Subcutaneous abdominal adipose tissue (tissue), 5 donors: ENCODE measurements around the gene ADORA1.

Experiments used
- H3K27ac ChIP-seq: one replicate; pipeline ENCODE4 v1.7.0; 2013; ENCODE audit warnings: low read depth, mild to moderate bottlenecking, inconsistent platforms, low read length, moderate library complexity
- H3K27me3 ChIP-seq, 5 donors: one replicate each; pipeline ENCODE4 v1.7.0; 2013; ENCODE audit warnings: low read length in 5 of 5, inconsistent platforms in 1 of 5; ENCODE audit not compliant: control insufficient read depth in 5 of 5, insufficient read depth in 4 of 5
- H3K36me3 ChIP-seq, 5 donors: one replicate each; pipeline ENCODE4 v1.7.0; 2013; ENCODE audit warnings: low read length in 5 of 5; ENCODE audit not compliant: control insufficient read depth in 5 of 5, insufficient read depth in 5 of 5
- H3K4me1 ChIP-seq, 5 donors: one replicate each; pipeline ENCODE4 v1.7.0; 2013; ENCODE audit warnings: low read length in 5 of 5, mild to moderate bottlenecking in 3 of 5, moderate library complexity in 1 of 5; ENCODE audit not compliant: control insufficient read depth in 5 of 5, insufficient read depth in 5 of 5
- H3K4me3 ChIP-seq, 5 donors: one replicate each; pipeline ENCODE4 v1.7.0; 2013; ENCODE audit warnings: low read length in 5 of 5, low read depth in 1 of 5
- H3K9ac ChIP-seq, 5 donors: one replicate each; pipeline ENCODE4 v1.7.0; 2013; ENCODE audit warnings: low read length in 5 of 5, mild to moderate bottlenecking in 4 of 5, moderate library complexity in 3 of 5
- H3K9me3 ChIP-seq, 5 donors: one replicate each; pipeline ENCODE4 v1.7.0; 2013; ENCODE audit warnings: low read length in 5 of 5; ENCODE audit not compliant: control insufficient read depth in 5 of 5
- donor health status: healthy.
- donor health status: healthy.
- donor health status: healthy.
- donor health status: healthy.
- donor health status: healthy.

ADORA1 gene

GRCh38 chr1:203121186-203122015 is 6.1 kb upstream of the ADORA1 start:
- no peaks in the 10 kb centered on the region for H3K36me3 ChIP-seq
- no peak overlapping the region for H3K9ac ChIP-seq
- H3K27me3 ChIP-seq: peaks cover 10 to 40% (median 30%) of the 10 kb centered on the region in 5 donors
- no peaks in the 10 kb centered on the region for H3K9me3 ChIP-seq
- H3K27ac ChIP-seq: no peak overlapping the region
- H3K4me1 ChIP-seq: peaks cover 2 to 13% (median 4%) of the 10 kb centered on the region in 5 donors
- no peak overlapping the region for H3K4me3 ChIP-seq

DNA sequence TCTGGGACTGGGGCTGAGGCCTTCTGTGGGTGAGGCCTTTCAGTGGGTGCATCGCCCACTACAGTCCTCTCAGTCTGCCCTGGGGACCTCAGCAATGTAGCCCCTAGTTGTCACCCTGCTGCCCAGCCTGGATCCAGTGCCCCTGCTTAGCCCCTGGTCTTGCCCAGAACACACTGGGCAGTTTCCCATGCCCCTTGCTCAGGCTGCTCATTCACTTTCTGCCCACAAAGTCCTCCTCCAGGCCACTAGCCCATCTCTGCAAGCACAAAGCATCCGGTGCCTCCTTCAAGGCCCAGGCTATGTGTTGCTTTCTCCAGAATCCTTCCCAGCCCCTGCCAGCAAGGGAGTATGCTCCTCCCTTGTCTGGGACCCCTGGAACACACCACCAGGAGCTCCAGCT is 5.4 kb upstream of the ADORA1 start:
- H3K9me3 ChIP-seq: no peaks in the 10 kb centered on the region
- H3K36me3 ChIP-seq: no peaks in the 10 kb centered on the region
- peaks cover 2 to 20% (median 10%) of the 10 kb centered on the region in 5 donors for H3K4me1 ChIP-seq
- H3K4me3 ChIP-seq: no peak overlapping the region
- peaks cover 8 to 38% (median 27%) of the 10 kb centered on the region in 5 donors for H3K27me3 ChIP-seq
- no peak overlapping the region for H3K27ac ChIP-seq
- no peak overlapping the region for H3K9ac ChIP-seq

DNA sequence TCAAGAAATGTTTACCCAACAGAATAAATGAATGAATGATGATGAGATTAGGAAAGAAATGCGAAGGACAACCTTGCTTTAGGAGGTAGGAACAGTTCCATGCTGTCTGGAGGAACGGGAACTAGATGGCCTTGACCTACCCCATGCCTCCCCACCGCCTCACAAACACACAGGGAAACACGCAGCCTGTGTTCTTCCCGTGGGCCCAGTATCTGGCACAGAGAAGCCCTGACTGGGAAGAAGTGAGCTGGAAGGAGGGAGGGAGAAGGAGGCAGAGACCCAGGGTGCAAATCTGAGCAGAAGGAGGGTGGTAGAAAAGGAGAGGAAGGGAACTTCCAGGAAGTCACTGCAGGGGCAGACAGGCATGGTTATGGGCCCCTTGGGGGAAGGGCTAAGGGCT is 3.5 kb upstream of the ADORA1 start:
- Histone ChIP-seq H3K27me3 (peaks cover under 1 to 36% (median 16%) of the 10 kb centered on the region in 5 donors), H3K4me3 (no peak overlapping the region), H3K4me1 (peaks cover 0 to 36% (median 29%) of the 10 kb centered on the region in 5 donors), H3K9me3 (no peaks in the 10 kb centered on the region), H3K36me3 (no peaks in the 10 kb centered on the region), H3K27ac (no peak overlapping the region), H3K9ac (no peak overlapping the region)

DNA sequence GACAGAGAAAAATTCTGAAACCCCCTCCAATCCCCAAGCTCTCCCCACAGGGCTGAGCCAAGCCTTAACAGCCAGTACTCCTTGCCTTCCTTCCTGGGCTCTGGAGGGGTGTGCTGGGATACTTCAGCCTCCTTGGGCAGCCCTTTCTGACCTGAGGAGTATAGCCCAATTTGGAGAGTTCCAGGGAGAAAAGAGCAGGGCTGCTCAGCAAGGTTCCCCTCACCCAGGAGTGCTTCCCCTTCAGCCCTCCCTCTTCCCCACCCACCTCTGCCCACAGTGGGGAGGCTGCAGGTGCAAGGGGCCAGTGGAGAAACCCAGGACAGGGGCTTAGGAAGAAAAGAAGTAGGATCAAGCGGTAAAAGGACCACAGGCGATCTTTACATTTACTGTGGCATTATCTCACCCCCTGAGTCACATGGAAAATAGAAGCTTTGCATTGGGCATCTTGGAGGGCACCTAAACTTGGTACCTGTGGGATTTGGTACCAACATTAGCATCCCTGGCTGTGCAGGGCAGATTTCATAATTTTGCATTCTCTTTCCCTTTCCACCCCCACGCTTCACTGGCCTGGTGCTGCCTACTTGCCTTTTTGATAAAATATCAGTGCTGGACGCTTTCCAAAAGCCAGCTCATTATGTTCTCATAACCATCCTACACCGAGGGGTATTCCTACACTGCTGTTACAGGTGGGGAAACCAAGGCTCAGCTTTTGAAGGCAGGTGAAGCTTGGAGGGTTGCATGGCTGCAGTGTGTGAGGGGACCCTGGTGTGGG is 2.8 kb upstream of the ADORA1 start:
- no peak overlapping the region for H3K9ac ChIP-seq
- no peaks in the 10 kb centered on the region for H3K9me3 ChIP-seq
- H3K36me3 ChIP-seq: no peaks in the 10 kb centered on the region
- H3K4me1 ChIP-seq: peaks cover 0 to 43% (median 36%) of the 10 kb centered on the region in 5 donors
- no peak overlapping the region for H3K27ac ChIP-seq
- H3K4me3 ChIP-seq: no peak overlapping the region
- H3K27me3 ChIP-seq: peaks cover 0 to 34% (median 16%) of the 10 kb centered on the region in 5 donors

GRCh38 chr1:203126151-203126865 is 1.2 kb upstream of the ADORA1 start:
- H3K4me3 ChIP-seq: no peak overlapping the region
- H3K9ac ChIP-seq: no peak overlapping the region
- H3K27ac ChIP-seq: no peak overlapping the region
- H3K36me3 ChIP-seq: no peaks in the 10 kb centered on the region
- no peaks in the 10 kb centered on the region for H3K9me3 ChIP-seq
- peaks cover 0 to 23% (median 6%) of the 10 kb centered on the region in 5 donors for H3K27me3 ChIP-seq
- peaks cover 1 to 55% (median 48%) of the 10 kb centered on the region in 5 donors for H3K4me1 ChIP-seq

- peaks cover 1 to 62% (median 53%) of the 10 kb centered on the region in 5 donors for H3K4me1 ChIP-seq
- H3K36me3 ChIP-seq: no peaks in the 10 kb centered on the region
- H3K9me3 ChIP-seq: no peaks in the 10 kb centered on the region
- no peak overlapping the region for H3K9ac ChIP-seq
- peaks cover 0 to 17% (median 6%) of the 10 kb centered on the region in 5 donors for H3K27me3 ChIP-seq
- peak overlapping the region in 3 of 5 donors; percentile 32 to 57 (median 55) for H3K4me3 ChIP-seq
- no peak overlapping the region for H3K27ac ChIP-seq
Observed at GRCh38 chr1:203126866-203127665, 460 bp upstream of the ADORA1 start.

DNA sequence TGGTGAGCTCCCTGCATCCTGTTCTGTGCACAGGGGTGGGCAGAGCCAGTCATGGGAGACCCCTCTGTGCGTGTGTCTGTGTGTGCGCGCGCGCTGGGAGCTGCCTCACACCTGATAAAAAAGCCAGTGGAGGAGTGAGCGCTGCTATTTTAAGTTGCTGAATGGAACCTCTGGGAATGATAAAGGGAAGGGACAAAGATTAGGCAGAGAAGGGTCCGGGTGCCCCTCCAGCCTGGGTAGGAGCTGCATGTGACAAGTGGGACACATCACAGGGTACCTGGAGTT is 847 bp downstream of the ADORA1 start:
- no peaks in the 10 kb centered on the region for H3K36me3 ChIP-seq
- H3K27ac ChIP-seq: peak overlapping the region; percentile 41
- peak overlapping the region in 2 of 5 donors; percentile 15 to 53 for H3K9ac ChIP-seq
- H3K27me3 ChIP-seq: peaks cover 0 to 15% (median 6%) of the 10 kb centered on the region in 5 donors
- peaks cover 1 to 73% (median 66%) of the 10 kb centered on the region in 5 donors for H3K4me1 ChIP-seq
- peak overlapping the region in 4 of 5 donors; percentile 32 to 57 (median 52) for H3K4me3 ChIP-seq
- H3K9me3 ChIP-seq: no peaks in the 10 kb centered on the region

DNA sequence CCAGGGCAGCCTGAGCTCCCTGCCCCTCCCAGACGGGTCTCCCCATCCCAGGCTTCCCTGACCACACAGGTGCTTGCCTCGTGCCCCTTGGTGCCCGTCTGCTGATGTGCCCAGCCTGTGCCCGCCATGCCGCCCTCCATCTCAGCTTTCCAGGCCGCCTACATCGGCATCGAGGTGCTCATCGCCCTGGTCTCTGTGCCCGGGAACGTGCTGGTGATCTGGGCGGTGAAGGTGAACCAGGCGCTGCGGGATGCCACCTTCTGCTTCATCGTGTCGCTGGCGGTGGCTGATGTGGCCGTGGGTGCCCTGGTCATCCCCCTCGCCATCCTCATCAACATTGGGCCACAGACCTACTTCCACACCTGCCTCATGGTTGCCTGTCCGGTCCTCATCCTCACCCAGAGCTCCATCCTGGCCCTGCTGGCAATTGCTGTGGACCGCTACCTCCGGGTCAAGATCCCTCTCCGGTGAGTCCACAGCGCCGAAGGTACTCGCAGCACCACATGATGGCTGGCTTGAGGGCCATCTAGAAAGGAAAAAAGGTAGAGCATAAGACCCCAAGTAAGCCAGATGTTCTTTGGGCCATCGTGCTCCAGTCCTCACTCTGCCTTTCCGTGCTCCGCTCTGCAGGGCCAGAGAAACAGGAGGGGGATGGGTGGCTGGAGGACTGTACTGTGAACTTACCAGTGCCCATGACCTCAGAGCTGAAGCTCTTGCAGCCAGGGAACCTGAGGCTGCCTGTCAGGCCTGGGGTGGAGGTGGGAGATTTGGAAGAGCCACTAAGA is 1.4 kb downstream of the ADORA1 start:
- Histone ChIP-seq H3K27ac (peak overlapping the region; percentile 72), H3K9ac (peak overlapping the region in 1 of 5 donors; percentile 53), H3K27me3 (peaks cover 0 to 15% (median 6%) of the 10 kb centered on the region in 5 donors), H3K4me1 (peaks cover 1 to 78% (median 72%) of the 10 kb centered on the region in 5 donors), H3K9me3 (no peaks in the 10 kb centered on the region), H3K36me3 (no peaks in the 10 kb centered on the region), H3K4me3 (peak overlapping the region; percentile 10 to 57 (median 50))
